ENCODE measurements around the gene CCNI.

- TF ChIP-seq GATA3 (IDR thresholded peaks at IDR 0.05; ENCODE audit: low read depth, low read length) (no peak), GATA2 (IDR thresholded peaks at IDR 0.05; ENCODE audit: low read depth, low read length) (no peak)
These were observed 48.8 kb upstream of the CCNI start for GRCh38 chr4:77124576-77124975.
